HG03354 (cell line): Measurements from ENCODE around the gene SLC9A1.

ENCODE experiments used
- ATAC-seq: cut with Tn5 transposase; IDR thresholded peaks from one replicate; pipeline ENCODE4 v1.9.1; 2021; ENCODE audit warnings: mild to moderate bottlenecking; ENCODE audit not compliant: unreplicated experiment, poor library complexity, severe bottlenecking

SLC9A1 gene

GRCh38 chr1:27109103-27109822 is 45.7 kb downstream of the SLC9A1 start:
- ATAC-seq, result no peak

GRCh38 chr1:27108588-27108987 is 46.3 kb downstream of the SLC9A1 start:
- no peak for ATAC-seq

- ATAC-seq, result no peak
Measured at GRCh38 chr1:27106561-27107323, 48.2 kb downstream of the SLC9A1 start.

- ATAC-seq, result no peak
Measured at GRCh38 chr1:27105018-27105417, 49.9 kb downstream of the SLC9A1 start.

- ATAC-seq, result no peak
Measured at GRCh38 chr1:27103498-27103897, 51.4 kb downstream of the SLC9A1 start.

GRCh38 chr1:27102707-27103468 is 52.0 kb downstream of the SLC9A1 start:
- no peak for ATAC-seq

- no peak for ATAC-seq
Measured at GRCh38 chr1:27102134-27102706, 52.7 kb downstream of the SLC9A1 start.

- ATAC-seq, result no peak
Measured at GRCh38 chr1:27101696-27102095, 53.2 kb downstream of the SLC9A1 start.

- ATAC-seq, result no peak
Measured at GRCh38 chr1:27101054-27101491, 53.9 kb downstream of the SLC9A1 start.

GRCh38 chr1:27100335-27101053 is 54.4 kb downstream of the SLC9A1 start:
- ATAC-seq, result no peak

GRCh38 chr1:27099587-27100334 is 55.2 kb downstream of the SLC9A1 start:
- peak; percentile 65 for ATAC-seq

- peak; percentile 31 for ATAC-seq
Measured at GRCh38 chr1:27099135-27099586, 55.8 kb downstream of the SLC9A1 start.

GRCh38 chr1:27098431-27099134 is 56.3 kb downstream of the SLC9A1 start:
- no peak for ATAC-seq

- no peak for ATAC-seq
Measured at GRCh38 chr1:27097484-27097917, 57.4 kb downstream of the SLC9A1 start.

GRCh38 chr1:27095576-27095975 is 59.3 kb downstream of the SLC9A1 start:
- no peak for ATAC-seq

- no peak for ATAC-seq
Measured at GRCh38 chr1:27092888-27093287, 62.0 kb downstream of the SLC9A1 start.

- no peak for ATAC-seq
Measured at GRCh38 chr1:27090911-27091310, 64.0 kb downstream of the SLC9A1 start.
